HEK293T (cell line): Measurements from ENCODE around the gene ZNF10.

Source experiments
- BHLHE40 ChIP-seq: fragments of 450-650 bp; IDR thresholded peaks from 2 replicates; pipeline ENCODE4 v1.6.1; 2016; ENCODE audit warnings: mild to moderate bottlenecking, moderate library complexity, borderline replicate concordance
- CTBP1 ChIP-seq: fragments of 450-650 bp; IDR thresholded peaks from 2 replicates; pipeline ENCODE4 v1.6.1; 2016; ENCODE audit warnings: borderline replicate concordance
- ELF4 ChIP-seq: fragments of 450-650 bp; IDR thresholded peaks from 2 replicates; pipeline ENCODE4 v1.6.1; 2017; ENCODE audit warnings: antibody characterized with exemption
- FOXM1 ChIP-seq: fragments of 450-650 bp; IDR thresholded peaks from 2 replicates; pipeline ENCODE4 v1.6.1; 2017; ENCODE audit warnings: mild to moderate bottlenecking, borderline replicate concordance
- HDGF ChIP-seq: fragments of 450-650 bp; IDR thresholded peaks from 2 replicates; pipeline ENCODE4 v1.6.1; 2017; ENCODE audit warnings: antibody characterized with exemption, borderline replicate concordance
- SP1 ChIP-seq: fragments of 450-650 bp; IDR thresholded peaks from 2 replicates; pipeline ENCODE4 v1.6.1; 2017
- SUZ12 ChIP-seq: fragments of 450-650 bp; IDR thresholded peaks from 2 replicates; pipeline ENCODE4 v1.6.1; 2016; ENCODE audit warnings: mild to moderate bottlenecking
- TARDBP ChIP-seq: fragments of 450-650 bp; IDR thresholded peaks from 2 replicates; pipeline ENCODE4 v1.6.1; 2016
- TF ChIP-seq, protein P1 (sequence below): fragments of 450-650 bp; IDR thresholded peaks from 2 replicates; pipeline ENCODE4 v1.6.1; 2016

GRCh38 chr12:133135747-133136146, 5.3 kb downstream of the ZNF10 start:
- TF ChIP-seq FOXM1 = no peak
- no peak for TF ChIP-seq SUZ12
- no peak for TF ChIP-seq HDGF
- TF ChIP-seq ELF4 = no peak
- TF ChIP-seq CTBP1 = no peak
- TF ChIP-seq, protein P1, sequence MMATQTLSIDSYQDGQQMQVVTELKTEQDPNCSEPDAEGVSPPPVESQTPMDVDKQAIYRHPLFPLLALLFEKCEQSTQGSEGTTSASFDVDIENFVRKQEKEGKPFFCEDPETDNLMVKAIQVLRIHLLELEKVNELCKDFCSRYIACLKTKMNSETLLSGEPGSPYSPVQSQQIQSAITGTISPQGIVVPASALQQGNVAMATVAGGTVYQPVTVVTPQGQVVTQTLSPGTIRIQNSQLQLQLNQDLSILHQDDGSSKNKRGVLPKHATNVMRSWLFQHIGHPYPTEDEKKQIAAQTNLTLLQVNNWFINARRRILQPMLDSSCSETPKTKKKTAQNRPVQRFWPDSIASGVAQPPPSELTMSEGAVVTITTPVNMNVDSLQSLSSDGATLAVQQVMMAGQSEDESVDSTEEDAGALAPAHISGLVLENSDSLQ = no peak
- no peak for TF ChIP-seq SP1
- TF ChIP-seq TARDBP = no peak
- no peak for TF ChIP-seq BHLHE40
